ENCODE results near the gene TMEM18. TPM values are rescaled to one million over a fixed set of nuclear protein-coding genes. Genes with fewer than 3 reads are reported as not detected.

The TMEM18 gene
- total and polyA plus RNA-seq, 2 donors (not counting 1 experiment from before 2014, with no cell fraction given): 15.2 to 39.7 TPM

DNA sequence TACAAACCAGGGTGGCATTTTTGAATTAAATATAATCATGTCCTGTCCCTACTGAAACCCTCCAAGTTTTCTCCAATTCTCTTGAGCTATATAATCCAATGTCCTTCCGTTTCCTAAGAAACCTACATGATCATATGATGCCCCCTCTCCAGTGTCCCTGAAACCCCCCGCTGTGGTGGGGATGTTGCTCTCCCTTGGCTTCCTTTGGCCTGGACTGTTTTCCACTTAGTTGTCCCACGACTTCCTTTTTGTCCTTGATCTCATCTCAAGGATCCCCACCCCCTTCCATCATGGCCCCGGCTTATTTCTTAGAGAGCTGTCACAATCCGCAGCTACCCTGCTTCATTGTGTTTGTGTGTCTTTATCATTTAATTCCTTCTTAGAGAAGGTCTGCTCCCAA, 43.8 kb downstream of the TMEM18 start:
- H3K36me3 ChIP-seq (ENCODE audit: control insufficient read depth, insufficient read depth, low read length): no peaks in the 10 kb centered on the region
- TF ChIP-seq EZH2 (IDR thresholded peaks at IDR 0.05; ENCODE audit: low read length, missing control alignments): no peak
- TF ChIP-seq, protein P1, sequence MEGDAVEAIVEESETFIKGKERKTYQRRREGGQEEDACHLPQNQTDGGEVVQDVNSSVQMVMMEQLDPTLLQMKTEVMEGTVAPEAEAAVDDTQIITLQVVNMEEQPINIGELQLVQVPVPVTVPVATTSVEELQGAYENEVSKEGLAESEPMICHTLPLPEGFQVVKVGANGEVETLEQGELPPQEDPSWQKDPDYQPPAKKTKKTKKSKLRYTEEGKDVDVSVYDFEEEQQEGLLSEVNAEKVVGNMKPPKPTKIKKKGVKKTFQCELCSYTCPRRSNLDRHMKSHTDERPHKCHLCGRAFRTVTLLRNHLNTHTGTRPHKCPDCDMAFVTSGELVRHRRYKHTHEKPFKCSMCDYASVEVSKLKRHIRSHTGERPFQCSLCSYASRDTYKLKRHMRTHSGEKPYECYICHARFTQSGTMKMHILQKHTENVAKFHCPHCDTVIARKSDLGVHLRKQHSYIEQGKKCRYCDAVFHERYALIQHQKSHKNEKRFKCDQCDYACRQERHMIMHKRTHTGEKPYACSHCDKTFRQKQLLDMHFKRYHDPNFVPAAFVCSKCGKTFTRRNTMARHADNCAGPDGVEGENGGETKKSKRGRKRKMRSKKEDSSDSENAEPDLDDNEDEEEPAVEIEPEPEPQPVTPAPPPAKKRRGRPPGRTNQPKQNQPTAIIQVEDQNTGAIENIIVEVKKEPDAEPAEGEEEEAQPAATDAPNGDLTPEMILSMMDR (conservative IDR thresholded peaks at IDR 0.05 in 1 of 2, IDR thresholded peaks at IDR 0.05 in 1 of 2; ENCODE audit: low read depth in 1 of 2, low read length in 2 of 2): no peak
- no peaks in the 10 kb centered on the region for H3K4me1 ChIP-seq (ENCODE audit: control insufficient read depth, extremely low read depth, insufficient read depth, low read length)
- no peak overlapping the region for H3K9ac ChIP-seq (ENCODE audit: insufficient read depth, low read length)
- no peaks in the 10 kb centered on the region for H3K27me3 ChIP-seq (ENCODE audit: control insufficient read depth, insufficient read depth, low read length)
- no peaks in the 10 kb centered on the region for H3K79me2 ChIP-seq (ENCODE audit: control insufficient read depth, insufficient read depth, low read length)
- no peak overlapping the region for H3K27ac ChIP-seq (ENCODE audit: insufficient read depth, low read length)
- H2AFZ ChIP-seq (ENCODE audit: low read length): no peak overlapping the region
- no peak overlapping the region for H3K4me3 ChIP-seq (replicated peaks in 1 of 4; ENCODE audit: control extremely low read depth in 1 of 4, insufficient read depth in 1 of 4, low read depth in 3 of 4, low read length in 4 of 4)
- H4K20me1 ChIP-seq (ENCODE audit: control insufficient read depth, extremely low read depth, insufficient read depth, low read length): no peaks in the 10 kb centered on the region
- H3K4me2 ChIP-seq (ENCODE audit: extremely low read depth, insufficient read depth, low read length): no peak overlapping the region
- no peak for DNase-seq (ENCODE audit: low read depth in 2 of 2)
- H3K9me3 ChIP-seq (ENCODE audit: control insufficient read depth, insufficient read depth, low read depth, low read length): no peaks in the 10 kb centered on the region

DNA sequence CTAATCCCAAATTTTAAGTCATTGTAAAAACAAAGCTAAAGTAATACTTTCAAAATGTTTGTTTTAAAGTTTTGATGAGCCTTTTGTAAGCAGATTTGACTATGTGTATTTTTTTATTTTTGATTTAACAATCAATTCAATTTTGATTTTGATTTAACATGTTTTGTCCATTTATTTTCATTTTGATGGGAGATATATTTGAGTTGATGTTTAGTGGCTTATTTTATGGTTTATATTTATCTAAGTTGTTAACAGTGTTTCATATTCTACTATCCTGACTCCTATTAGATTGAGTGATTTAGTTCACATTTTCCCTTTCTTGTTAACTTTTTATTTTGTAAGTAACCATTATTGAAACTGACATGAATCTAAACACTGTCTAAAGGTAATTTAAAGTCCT, 44.7 kb downstream of the TMEM18 start:
- TF ChIP-seq, protein P1 (conservative IDR thresholded peaks at IDR 0.05 in 1 of 2, IDR thresholded peaks at IDR 0.05 in 1 of 2; ENCODE audit: low read depth in 1 of 2, low read length in 2 of 2): no peak
- no peak for TF ChIP-seq EZH2 (IDR thresholded peaks at IDR 0.05; ENCODE audit: low read length, missing control alignments)
- no peaks in the 10 kb centered on the region for H3K79me2 ChIP-seq (ENCODE audit: control insufficient read depth, insufficient read depth, low read length)
- H3K4me2 ChIP-seq (ENCODE audit: extremely low read depth, insufficient read depth, low read length): no peak overlapping the region
- no peak overlapping the region for H3K9ac ChIP-seq (ENCODE audit: insufficient read depth, low read length)
- no peak overlapping the region for H2AFZ ChIP-seq (ENCODE audit: low read length)
- H3K36me3 ChIP-seq (ENCODE audit: control insufficient read depth, insufficient read depth, low read length): no peaks in the 10 kb centered on the region
- no peaks in the 10 kb centered on the region for H3K9me3 ChIP-seq (ENCODE audit: control insufficient read depth, insufficient read depth, low read depth, low read length)
- DNase-seq (ENCODE audit: low read depth in 2 of 2): no peak
- no peak overlapping the region for H3K4me3 ChIP-seq (replicated peaks in 1 of 4; ENCODE audit: control extremely low read depth in 1 of 4, insufficient read depth in 1 of 4, low read depth in 3 of 4, low read length in 4 of 4)
- H3K27me3 ChIP-seq (ENCODE audit: control insufficient read depth, insufficient read depth, low read length): no peaks in the 10 kb centered on the region
- H3K27ac ChIP-seq (ENCODE audit: insufficient read depth, low read length): no peak overlapping the region
- no peaks in the 10 kb centered on the region for H3K4me1 ChIP-seq (ENCODE audit: control insufficient read depth, extremely low read depth, insufficient read depth, low read length)
- H4K20me1 ChIP-seq (ENCODE audit: control insufficient read depth, extremely low read depth, insufficient read depth, low read length): no peaks in the 10 kb centered on the region

DNA sequence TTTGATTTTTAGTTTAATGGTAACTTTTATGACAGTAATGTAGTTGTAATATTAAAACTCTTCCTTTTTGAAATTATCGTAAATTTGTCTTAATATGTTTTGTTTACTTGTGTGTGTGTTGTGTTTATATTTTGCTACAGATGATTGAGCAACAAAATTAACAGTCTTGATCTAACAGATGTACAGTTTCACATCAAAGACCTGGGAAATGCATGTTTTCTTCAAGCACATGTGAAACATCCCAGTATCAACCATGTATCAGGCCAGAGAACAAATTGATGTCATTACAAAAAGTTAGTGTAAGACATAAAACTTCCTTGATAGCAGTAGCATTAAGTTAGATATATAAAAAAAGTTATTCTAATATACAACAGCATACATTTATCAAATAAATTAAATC, 45.5 kb downstream of the TMEM18 start:
- Histone ChIP-seq H3K79me2 (ENCODE audit: control insufficient read depth, insufficient read depth, low read length) (no peaks in the 10 kb centered on the region), H3K9me3 (ENCODE audit: control insufficient read depth, insufficient read depth, low read depth, low read length) (no peaks in the 10 kb centered on the region), H3K27ac (ENCODE audit: insufficient read depth, low read length) (no peak overlapping the region), H3K9ac (ENCODE audit: insufficient read depth, low read length) (no peak overlapping the region), H3K4me2 (ENCODE audit: extremely low read depth, insufficient read depth, low read length) (no peak overlapping the region), H3K27me3 (ENCODE audit: control insufficient read depth, insufficient read depth, low read length) (no peaks in the 10 kb centered on the region), H2AFZ (ENCODE audit: low read length) (no peak overlapping the region), H3K36me3 (ENCODE audit: control insufficient read depth, insufficient read depth, low read length) (no peaks in the 10 kb centered on the region), H3K4me1 (ENCODE audit: control insufficient read depth, extremely low read depth, insufficient read depth, low read length) (no peaks in the 10 kb centered on the region), H4K20me1 (ENCODE audit: control insufficient read depth, extremely low read depth, insufficient read depth, low read length) (no peaks in the 10 kb centered on the region), H3K4me3 (replicated peaks in 1 of 4; ENCODE audit: control extremely low read depth in 1 of 4, insufficient read depth in 1 of 4, low read depth in 3 of 4, low read length in 4 of 4) (no peak overlapping the region)
- TF ChIP-seq EZH2 (IDR thresholded peaks at IDR 0.05; ENCODE audit: low read length, missing control alignments): no peak
- TF ChIP-seq, protein P1 (conservative IDR thresholded peaks at IDR 0.05 in 1 of 2, IDR thresholded peaks at IDR 0.05 in 1 of 2; ENCODE audit: low read depth in 1 of 2, low read length in 2 of 2): no peak
- DNase-seq (ENCODE audit: low read depth in 2 of 2): no peak

Data from fibroblast of lung (primary cell).